ENCODE measurements around the gene ARHGEF11. TPM values are rescaled to one million over a fixed set of nuclear protein-coding genes. Genes with fewer than 3 reads are reported as not detected.

Gene ARHGEF11
- total RNA-seq, 1 experiment from 2014 or later: 41.1 TPM

- Mint-ChIP-seq H3K4me1 (peaks cover 15 to 38% of the 10 kb centered on the region in 2 experiments), H3K27me3 (ENCODE audit: low read depth) (peaks cover 58% of the 10 kb centered on the region), H3K27ac (no peak overlapping the region; a peak in 1 of 7 replicates), H3K4me3 (no peak overlapping the region), H3K9me3 (no peaks in the 10 kb centered on the region), H3K36me3 (ENCODE audit: insufficient read depth in 1 of 3, low read depth in 3 of 3) (no peaks in the 10 kb centered on the region)
- H3K14ac ChIP-seq (ENCODE audit: insufficient read depth, low read length): no peak overlapping the region
- H2AFZ ChIP-seq (ENCODE audit: low read length): no peak overlapping the region
- H3K4me2 ChIP-seq (ENCODE audit: insufficient read depth, insufficient read length, low read length): no peak overlapping the region
- H2AK5ac ChIP-seq (ENCODE audit: insufficient read length, low read length): no peak overlapping the region
- H3K27me3 ChIP-seq (ENCODE audit: insufficient read depth, low read length): peaks cover 2% of the 10 kb centered on the region; the same call in 1 of the 2 replicates
- no peak overlapping the region for H3T11ph ChIP-seq (ENCODE audit: low read length)
- H4K91ac ChIP-seq (ENCODE audit: insufficient read length, low read depth, low read length): no peak overlapping the region
- no peak overlapping the region for H3K56ac ChIP-seq (ENCODE audit: insufficient read length, low read depth, low read length)
- no peak overlapping the region for H3K27ac ChIP-seq (ENCODE audit: insufficient read length, low read depth, low read length)
- H3K4me1 ChIP-seq (ENCODE audit: insufficient read depth, low read length): no peaks in the 10 kb centered on the region
- no peak overlapping the region for H2BK120ac ChIP-seq (ENCODE audit: low read depth, low read length, poor library complexity, severe bottlenecking)
- H2BK12ac ChIP-seq (ENCODE audit: insufficient read length, low read depth, low read length): no peak overlapping the region
- no peak overlapping the region for H3K23ac ChIP-seq (ENCODE audit: insufficient read length, low read depth, low read length)
- no peaks in the 10 kb centered on the region for H3K79me1 ChIP-seq (ENCODE audit: insufficient read depth, low read depth, low read length, poor library complexity, severe bottlenecking)
- no peak overlapping the region for H4K5ac ChIP-seq (ENCODE audit: insufficient read length, low read depth, low read length)
- no peak overlapping the region for H2BK15ac ChIP-seq (ENCODE audit: low read depth, low read length)
- no peak for DNase-seq
- H4K20me1 ChIP-seq (ENCODE audit: control insufficient read depth, insufficient read depth, insufficient read length): no peaks in the 10 kb centered on the region
- TF ChIP-seq, protein P1, sequence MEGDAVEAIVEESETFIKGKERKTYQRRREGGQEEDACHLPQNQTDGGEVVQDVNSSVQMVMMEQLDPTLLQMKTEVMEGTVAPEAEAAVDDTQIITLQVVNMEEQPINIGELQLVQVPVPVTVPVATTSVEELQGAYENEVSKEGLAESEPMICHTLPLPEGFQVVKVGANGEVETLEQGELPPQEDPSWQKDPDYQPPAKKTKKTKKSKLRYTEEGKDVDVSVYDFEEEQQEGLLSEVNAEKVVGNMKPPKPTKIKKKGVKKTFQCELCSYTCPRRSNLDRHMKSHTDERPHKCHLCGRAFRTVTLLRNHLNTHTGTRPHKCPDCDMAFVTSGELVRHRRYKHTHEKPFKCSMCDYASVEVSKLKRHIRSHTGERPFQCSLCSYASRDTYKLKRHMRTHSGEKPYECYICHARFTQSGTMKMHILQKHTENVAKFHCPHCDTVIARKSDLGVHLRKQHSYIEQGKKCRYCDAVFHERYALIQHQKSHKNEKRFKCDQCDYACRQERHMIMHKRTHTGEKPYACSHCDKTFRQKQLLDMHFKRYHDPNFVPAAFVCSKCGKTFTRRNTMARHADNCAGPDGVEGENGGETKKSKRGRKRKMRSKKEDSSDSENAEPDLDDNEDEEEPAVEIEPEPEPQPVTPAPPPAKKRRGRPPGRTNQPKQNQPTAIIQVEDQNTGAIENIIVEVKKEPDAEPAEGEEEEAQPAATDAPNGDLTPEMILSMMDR (conservative IDR thresholded peaks at IDR 0.05): no peak
- H3K79me2 ChIP-seq (ENCODE audit: insufficient read depth, low read length): no peaks in the 10 kb centered on the region
- H3K9me3 ChIP-seq (ENCODE audit: control insufficient read depth, low read depth, low read length): no peaks in the 10 kb centered on the region
- no peaks in the 10 kb centered on the region for H3K23me2 ChIP-seq (ENCODE audit: insufficient read length, low read depth, low read length, poor library complexity, severe bottlenecking)
- H3K4ac ChIP-seq (ENCODE audit: low read depth, low read length): no peak overlapping the region
- H2BK20ac ChIP-seq (ENCODE audit: low read depth, low read length, poor library complexity, severe bottlenecking): no peak overlapping the region
- H3K18ac ChIP-seq (ENCODE audit: insufficient read length, low read depth, low read length): no peak overlapping the region
- no peak overlapping the region for H2BK5ac ChIP-seq (ENCODE audit: insufficient read length, low read length)
- no CpG with 5 or more reads among the region's 12 CpGs for WGBS (ENCODE audit: extremely low coverage, insufficient read length, low lambda C conversion rate)
- H4K8ac ChIP-seq (replicated peaks; ENCODE audit: insufficient read length, low read depth, low read length): no peak overlapping the region
- no peak overlapping the region for H3K9ac ChIP-seq (ENCODE audit: extremely low read depth, insufficient read length, low read length)
Observed at GRCh38 chr1:156898971-156899664, 146.4 kb downstream of the ARHGEF11 start.

Measured in H9 (cell line).